ENCODE results near the gene PGS1. TPM values are rescaled to one million over a fixed set of nuclear protein-coding genes. Genes with fewer than 3 reads are reported as not detected.

Gene PGS1
- total and polyA plus RNA-seq, 2 of the 8 experiments (the other 6 are each of a cell fraction or from before 2014, with no cell fraction given): 46.7 to 60.0 TPM

- Histone ChIP-seq H2AFZ (ENCODE audit: low read length) (no peak overlapping the region), H3K4me3 (ENCODE audit: extremely low read depth in 1 of 4, insufficient read depth in 2 of 4, low read depth in 3 of 4, low read length in 4 of 4) (no peak overlapping the region), H4K5ac (ENCODE audit: insufficient read length, low read depth, low read length) (no peak overlapping the region), H3K4ac (replicated peaks; ENCODE audit: insufficient read length, low read depth, low read length) (no peak overlapping the region), H3K18ac (ENCODE audit: extremely low read depth, low read length) (no peak overlapping the region), H2BK120ac (replicated peaks; ENCODE audit: low read depth, low read length) (no peak overlapping the region), H3K23me2 (ENCODE audit: low read depth, low read length) (no peaks in the 10 kb centered on the region), H4K20me1 (replicated peaks in 1 of 2; ENCODE audit: control insufficient read depth in 1 of 2, insufficient read depth in 2 of 2, low read length in 2 of 2) (peaks cover 24 to 31% of the 10 kb centered on the region in 2 experiments), H2AK5ac (ENCODE audit: low read depth, low read length) (no peak overlapping the region), H3K27me3 (replicated peaks in 1 of 4; ENCODE audit: control insufficient read depth in 3 of 4, extremely low read depth in 1 of 4, insufficient read depth in 3 of 4, low read length in 3 of 4) (no peaks in the 10 kb centered on the region), H3K56ac (replicated peaks; ENCODE audit: insufficient read length, low read depth, low read length) (no peak overlapping the region), H3K79me1 (ENCODE audit: low read depth, low read length) (peaks cover 22% of the 10 kb centered on the region), H3K14ac (ENCODE audit: insufficient read length) (no peak overlapping the region), H3K27ac (ENCODE audit: low read depth, low read length) (no peak overlapping the region), H4K91ac (replicated peaks; ENCODE audit: insufficient read length, low read length) (no peak overlapping the region), H2BK5ac (ENCODE audit: low read depth, low read length) (no peak overlapping the region), H3K23ac (ENCODE audit: insufficient read length) (no peak overlapping the region), H3K4me1 (replicated peaks in 1 of 4; ENCODE audit: control insufficient read depth in 3 of 4, insufficient read depth in 4 of 4, low read length in 3 of 4) (peaks cover 0 to 9% (median 1%) of the 10 kb centered on the region in 4 experiments; a peak in 3 of 7 replicates), H4K8ac (ENCODE audit: extremely low read depth, insufficient read depth, low read length) (no peak overlapping the region), H2BK12ac (ENCODE audit: low read depth, low read length) (no peak overlapping the region), H3K9me3 (ENCODE audit: insufficient read depth in 2 of 2, low read depth in 1 of 2, low read length in 1 of 2) (no peaks in the 10 kb centered on the region), H3K36me3 (ENCODE audit: control insufficient read depth in 2 of 4, insufficient read depth in 4 of 4, low read length in 3 of 4) (peaks cover 5 to 29% (median 14%) of the 10 kb centered on the region in 4 experiments; a peak in 7 of 8 replicates), H3K4me2 (ENCODE audit: insufficient read depth in 1 of 2, low read depth in 2 of 2, low read length in 2 of 2) (no peak overlapping the region), H2BK20ac (ENCODE audit: low read length) (no peak overlapping the region), H3K9ac (replicated peaks in 1 of 4; ENCODE audit: extremely low read depth in 1 of 4, low read depth in 3 of 4, low read length in 3 of 4) (no peak overlapping the region), H2BK15ac (ENCODE audit: low read length) (no peak overlapping the region), H3K79me2 (ENCODE audit: control insufficient read depth in 1 of 2, insufficient read depth in 2 of 2, low read length in 2 of 2) (peaks cover 3 to 42% of the 10 kb centered on the region in 2 experiments; a peak in 3 of 4 replicates)
- DNase-seq (ENCODE audit: low read depth in 1 of 2, low spot score in 2 of 2) (no peak), FAIRE-seq (no peak)
- ChIA-PET POLR2A (ENCODE audit: partially characterized antibody) (interaction anchor here (0.6 to 1.8 kb wide), 4 partner anchors 9 to 134 kb away, joined by 3 to 6 read pairs (median 4); no protein-coding TSS in a partner anchor), CTCF (ENCODE audit: partially characterized antibody) (interaction anchor here (1.0 to 13.7 kb wide), 11 partner anchors 12 to 165 kb away, joined by 3 to 257 read pairs (median 4); partner anchors contain the start of gene SOCS3)
- 92% methylated on average over 17 of the region's 17 CpGs; no CpG with 5 or more reads in 1 of the 2 experiments for WGBS, 2 experiments (ENCODE audit: extremely low coverage in 1 of 2, insufficient coverage in 1 of 2, insufficient read length in 1 of 2, insufficient replicate concordance in 2 of 2, low coverage in 1 of 2, low lambda C conversion rate in 2 of 2, missing lambda C conversion rate in 1 of 2)
- TF ChIP-seq RBBP5 (IDR thresholded peaks at IDR 0.05; ENCODE audit: borderline replicate concordance, low read depth, low read length) (no peak), ZNF274 (IDR thresholded peaks at IDR 0.05; ENCODE audit: borderline replicate concordance, extremely low read depth, low read length) (no peak), RFX5 (IDR thresholded peaks at IDR 0.05; ENCODE audit: borderline replicate concordance, low read depth, low read length) (no peak), EGR1 (IDR thresholded peaks at IDR 0.05; ENCODE audit: borderline replicate concordance, low read depth, low read length) (no peak), ASH2L (IDR thresholded peaks at IDR 0.05; ENCODE audit: low read length) (no peak), GABPA (IDR thresholded peaks at IDR 0.05; ENCODE audit: borderline replicate concordance, insufficient read depth, low read length) (no peak), FOSL1 (IDR thresholded peaks at IDR 0.05; ENCODE audit: insufficient read depth, low read depth, low read length) (no peak), RXRA (IDR thresholded peaks at IDR 0.05; ENCODE audit: insufficient read depth, low read depth, low read length) (no peak), CREB1 (IDR thresholded peaks at IDR 0.05) (no peak), CEBPB (IDR thresholded peaks at IDR 0.05; ENCODE audit: low read depth, low read length) (no peak), SIN3A (conservative IDR thresholded peaks at IDR 0.05 in 1 of 2, IDR thresholded peaks at IDR 0.05 in 1 of 2; ENCODE audit: low read depth in 1 of 2, low read length in 2 of 2) (no peak), MAFK (IDR thresholded peaks at IDR 0.05; ENCODE audit: low read depth, low read length) (no peak)
Measured at GRCh38 chr17:78415821-78416711, 37.6 kb downstream of the PGS1 start.
